Small intestine (tissue), 7 donors: ENCODE results near the gene ISL1. TPM values are rescaled to one million over a fixed set of nuclear protein-coding genes. Genes with fewer than 3 reads are reported as not detected.

Experiments
- DNase-seq, 2 donors: peaks; one replicate each; pipeline versions ENCODE4 v3.0.0 to v3.0.0-alpha.2; 2013
- FAIRE-seq: peaks from 2 replicates; lab custom pipeline; 2012; peaks lifted over from hg19 to GRCh38; lab: Jason Lieb, UNC
- H3K27ac ChIP-seq, 3 donors: one replicate each; pipeline ENCODE4 v1.5.1; 2013; ENCODE audit warnings: low read length in 2 of 3, mild to moderate bottlenecking in 2 of 3, control low read depth in 1 of 3, inconsistent platforms in 1 of 3, low read depth in 1 of 3, moderate library complexity in 1 of 3
- H3K27me3 ChIP-seq, 3 donors: one replicate each; pipeline ENCODE4 v1.6.1; 2013; ENCODE audit warnings: low read length in 3 of 3, inconsistent platforms in 1 of 3; ENCODE audit not compliant: control insufficient read depth in 3 of 3, insufficient read depth in 3 of 3
- H3K36me3 ChIP-seq, 3 donors: one replicate each; pipeline ENCODE4 v1.6.1; 2013; ENCODE audit warnings: low read length in 3 of 3, inconsistent platforms in 1 of 3, low read depth in 1 of 3, mild to moderate bottlenecking in 1 of 3, moderate library complexity in 1 of 3; ENCODE audit not compliant: control insufficient read depth in 3 of 3, insufficient read depth in 2 of 3
- H3K4me1 ChIP-seq, 3 donors: one replicate each; pipeline ENCODE4 v1.6.1; 2013; ENCODE audit warnings: low read length in 2 of 3, inconsistent platforms in 1 of 3, low read depth in 1 of 3, mild to moderate bottlenecking in 1 of 3, moderate library complexity in 1 of 3; ENCODE audit not compliant: control insufficient read depth in 3 of 3, insufficient read depth in 2 of 3
- H3K4me3 ChIP-seq, 3 donors: one replicate each; pipeline ENCODE4 v1.5.1; 2013; ENCODE audit warnings: low read length in 3 of 3, control low read depth in 1 of 3, inconsistent platforms in 1 of 3, low read depth in 1 of 3, mild to moderate bottlenecking in 1 of 3, moderate library complexity in 1 of 3
- H3K9me3 ChIP-seq, 2 donors: one replicate each; pipeline ENCODE4 v1.6.1; 2013; ENCODE audit warnings: low read depth in 1 of 2, low read length in 1 of 2; ENCODE audit not compliant: control insufficient read depth in 2 of 2, insufficient read depth in 1 of 2
- WGBS, 3 donors: extraction: QIAGEN DNeasy Blood & Tissue Kit; methylation state at CpG; one replicate each; pipeline ENCODE4 v1.1.7; 2013; 5-methylcytosine and 5-hydroxymethylcytosine counted together
- polyA plus RNA-seq, 4 donors: library from polyadenylated mRNA; stranded (reverse) in 3 of 4; unstranded in 1 of 4; fragments of 200-250 nt in 3 of 4; fragments of 120-200 nt in 1 of 4; gene quantifications; one replicate each; pipeline versions ENCODE4 v1.2.1 to v1.2.3, GENCODE V29; 2013
- donor health status: healthy with polysubstance abuse.
- donor health status: control.
- donor health status: control.
- donor health status: Bipolar disorder and iron deficiency.
- donor health status: healthy.

Gene ISL1
- polyA plus RNA-seq, 4 donors = 0.45 to 2.2 (median 0.54) TPM

- FAIRE-seq (no peak), DNase-seq (no peak)
- H3K4me3 ChIP-seq = no peak overlapping the region
- H3K36me3 ChIP-seq = no peaks in the 10 kb centered on the region
- peaks cover 9 to 73% (median 52%) of the 10 kb centered on the region in 3 donors for H3K27me3 ChIP-seq
- no peaks in the 10 kb centered on the region for H3K9me3 ChIP-seq
- WGBS, 3 donors = 5 to 10% (median 9%) methylated on average over 67 to 68 of the region's 68 CpGs
- no peaks in the 10 kb centered on the region for H3K4me1 ChIP-seq
- no peak overlapping the region for H3K27ac ChIP-seq
Observed at GRCh38 chr5:51389577-51390463, 6.6 kb downstream of the ISL1 start.

GRCh38 chr5:51391175-51391574 lies 7.9 kb downstream of the ISL1 start:
- H3K27me3 ChIP-seq = peaks cover 9 to 81% (median 57%) of the 10 kb centered on the region in 3 donors
- DNase-seq = no peak

GRCh38 chr5:51392689-51393199 lies 9.5 kb downstream of the ISL1 start:
- DNase-seq (no peak), FAIRE-seq (no peak)
- Histone ChIP-seq H3K27ac (no peak overlapping the region), H3K27me3 (peaks cover 9 to 74% (median 44%) of the 10 kb centered on the region in 3 donors), H3K9me3 (no peaks in the 10 kb centered on the region), H3K4me3 (no peak overlapping the region), H3K4me1 (no peaks in the 10 kb centered on the region), H3K36me3 (no peaks in the 10 kb centered on the region)
- 9 to 26% (median 13%) methylated on average over 3 of the region's 3 CpGs for WGBS, 3 donors

More at GRCh38 chr5:51391175-51391574, 7.9 kb downstream of the ISL1 start:
- no peak overlapping the region for H3K27ac ChIP-seq
- H3K9me3 ChIP-seq = no peaks in the 10 kb centered on the region
- no peak overlapping the region for H3K4me3 ChIP-seq
- 21 to 43% (median 24%) methylated on average over 5 of the region's 5 CpGs for WGBS, 3 donors
- H3K36me3 ChIP-seq = no peaks in the 10 kb centered on the region
- no peaks in the 10 kb centered on the region for H3K4me1 ChIP-seq
- FAIRE-seq = no peak

DNA sequence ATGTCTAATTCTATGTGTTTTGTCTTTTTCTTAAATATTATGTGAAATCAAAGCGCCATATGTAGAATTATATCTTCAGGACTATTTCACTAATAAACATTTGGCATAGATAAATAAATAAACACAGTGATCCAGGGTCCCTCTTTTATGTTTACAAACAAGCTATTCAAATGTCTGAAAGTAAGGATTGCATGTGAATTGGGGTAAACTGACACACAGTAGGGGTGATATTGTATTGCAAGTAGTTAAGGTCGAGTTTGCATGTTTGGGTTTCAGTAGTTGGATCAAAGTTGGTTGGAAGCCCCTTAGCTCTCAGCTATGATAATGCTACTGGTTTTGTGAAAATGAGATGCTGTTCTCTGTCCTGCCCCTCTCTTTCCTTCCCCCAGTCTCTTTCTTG lies 11.4 kb downstream of the ISL1 start:
- H3K4me3 ChIP-seq = no peak overlapping the region
- DNase-seq = no peak
- 36 to 41% (median 37%) methylated on average over 2 of the region's 2 CpGs for WGBS, 3 donors
- no peaks in the 10 kb centered on the region for H3K36me3 ChIP-seq
- no peaks in the 10 kb centered on the region for H3K9me3 ChIP-seq
- H3K27ac ChIP-seq = no peak overlapping the region
- peaks cover 11 to 77% (median 44%) of the 10 kb centered on the region in 3 donors for H3K27me3 ChIP-seq
- H3K4me1 ChIP-seq = no peaks in the 10 kb centered on the region
- FAIRE-seq = no peak

- H3K4me1 ChIP-seq = no peaks in the 10 kb centered on the region
- no peaks in the 10 kb centered on the region for H3K9me3 ChIP-seq
- DNase-seq = no peak
- H3K36me3 ChIP-seq = no peaks in the 10 kb centered on the region
- WGBS, 3 donors = 30 to 33% (median 32%) methylated on average over 6 of the region's 6 CpGs
- no peak for FAIRE-seq
- no peak overlapping the region for H3K4me3 ChIP-seq
- peaks cover 7 to 77% (median 43%) of the 10 kb centered on the region in 3 donors for H3K27me3 ChIP-seq
- H3K27ac ChIP-seq = no peak overlapping the region
Observed at GRCh38 chr5:51395245-51395644, 12.0 kb downstream of the ISL1 start.

GRCh38 chr5:51395666-51396356 lies 12.6 kb downstream of the ISL1 start:
- Histone ChIP-seq H3K9me3 (no peaks in the 10 kb centered on the region), H3K4me1 (no peaks in the 10 kb centered on the region), H3K27me3 (peaks cover 7 to 72% (median 39%) of the 10 kb centered on the region in 3 donors), H3K36me3 (no peaks in the 10 kb centered on the region), H3K27ac (no peak overlapping the region), H3K4me3 (no peak overlapping the region)
- DNase-seq (no peak), FAIRE-seq (no peak)
- 18 to 27% (median 22%) methylated on average over 10 of the region's 10 CpGs for WGBS, 3 donors

DNA sequence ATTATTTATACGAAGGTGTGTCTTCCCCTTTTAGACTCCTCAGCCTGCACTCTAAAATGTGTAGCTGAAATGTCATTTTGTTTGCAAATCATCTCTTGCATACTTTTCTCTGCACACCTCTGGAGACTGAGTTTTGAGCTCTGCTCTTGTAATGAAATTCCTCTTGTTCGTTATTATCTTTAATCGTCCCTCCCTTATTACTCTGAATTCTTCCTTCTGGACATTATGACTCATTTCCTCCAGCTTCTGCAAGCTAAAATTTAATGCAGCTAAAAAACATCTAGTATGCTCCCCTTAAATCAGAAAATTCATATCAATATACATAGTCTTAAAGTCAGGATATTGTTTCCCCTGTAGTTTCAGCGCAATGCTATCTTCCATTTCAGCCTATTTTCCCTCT lies 13.5 kb downstream of the ISL1 start:
- no peaks in the 10 kb centered on the region for H3K4me1 ChIP-seq
- no peak overlapping the region for H3K4me3 ChIP-seq
- no peaks in the 10 kb centered on the region for H3K9me3 ChIP-seq
- H3K36me3 ChIP-seq = no peaks in the 10 kb centered on the region
- no peak for FAIRE-seq
- H3K27me3 ChIP-seq = peaks cover 4 to 66% (median 34%) of the 10 kb centered on the region in 3 donors
- no peak overlapping the region for H3K27ac ChIP-seq
- DNase-seq = no peak
- WGBS, 3 donors = 24 to 26% (median 24%) methylated on average over 4 of the region's 4 CpGs

- Histone ChIP-seq H3K27me3 (peaks cover 4 to 58% (median 30%) of the 10 kb centered on the region in 3 donors), H3K4me1 (no peaks in the 10 kb centered on the region), H3K27ac (no peak overlapping the region), H3K9me3 (no peaks in the 10 kb centered on the region), H3K4me3 (no peak overlapping the region), H3K36me3 (no peaks in the 10 kb centered on the region)
- WGBS, 3 donors = 3 to 7% (median 7%) methylated on average over 7 of the region's 7 CpGs
- no peak for DNase-seq
- FAIRE-seq = no peak
Observed at GRCh38 chr5:51397996-51398395, 14.7 kb downstream of the ISL1 start.
